ENCODE results near the gene MAP2K5.

GRCh38 chr15:67692573-67692972 is 150.1 kb downstream of the MAP2K5 start:
- TF ChIP-seq, protein P1, sequence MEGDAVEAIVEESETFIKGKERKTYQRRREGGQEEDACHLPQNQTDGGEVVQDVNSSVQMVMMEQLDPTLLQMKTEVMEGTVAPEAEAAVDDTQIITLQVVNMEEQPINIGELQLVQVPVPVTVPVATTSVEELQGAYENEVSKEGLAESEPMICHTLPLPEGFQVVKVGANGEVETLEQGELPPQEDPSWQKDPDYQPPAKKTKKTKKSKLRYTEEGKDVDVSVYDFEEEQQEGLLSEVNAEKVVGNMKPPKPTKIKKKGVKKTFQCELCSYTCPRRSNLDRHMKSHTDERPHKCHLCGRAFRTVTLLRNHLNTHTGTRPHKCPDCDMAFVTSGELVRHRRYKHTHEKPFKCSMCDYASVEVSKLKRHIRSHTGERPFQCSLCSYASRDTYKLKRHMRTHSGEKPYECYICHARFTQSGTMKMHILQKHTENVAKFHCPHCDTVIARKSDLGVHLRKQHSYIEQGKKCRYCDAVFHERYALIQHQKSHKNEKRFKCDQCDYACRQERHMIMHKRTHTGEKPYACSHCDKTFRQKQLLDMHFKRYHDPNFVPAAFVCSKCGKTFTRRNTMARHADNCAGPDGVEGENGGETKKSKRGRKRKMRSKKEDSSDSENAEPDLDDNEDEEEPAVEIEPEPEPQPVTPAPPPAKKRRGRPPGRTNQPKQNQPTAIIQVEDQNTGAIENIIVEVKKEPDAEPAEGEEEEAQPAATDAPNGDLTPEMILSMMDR (IDR thresholded peaks at IDR 0.05) = no peak
- no peak for TF ChIP-seq ZFX (IDR thresholded peaks at IDR 0.05; ENCODE audit: borderline replicate concordance)
